T47D (cell line): Measurements from ENCODE around the gene PTPRCAP.
"Not testable (repeated sequence)": the region's sequence is repeated elsewhere in the genome, so short reads cannot be mapped to it uniquely, and the experiment has no call there.

Experiments
- DNase-seq, 2 experiments: peaks; one replicate each; pipeline versions ENCODE4 v3.0.0 to v3.0.0-alpha.2; 2011 to 2012; ENCODE audit warnings: low read depth in 1 of 2, low spot score in 1 of 2
- JUND ChIP-seq: IDR thresholded peaks from 2 replicates; pipeline ENCODE4 v1.6.1; 2012; ENCODE audit warnings: low read depth
- in situ Hi-C: cut with HindIII; loops from 2 replicates; pipeline ENCODE4 v1.10.0; 2016; ENCODE audit warnings: low sequenced_read_pairs, low pct_unique_long_range_greater_than_20kb

Gene PTPRCAP

GRCh38 chr11:67437082-67437808 lies at the start of gene PTPRCAP:
Gene PTPRCAP (minus strand): TSS chr11:67437682. CDS start chr11:67437619, 63 bp downstream.
- in situ Hi-C loops, result no loop called here
- no peak for TF ChIP-seq JUND
- DNase-seq, result no peak

- in situ Hi-C loops, result no loop called here
- DNase-seq, result no peak
- no peak for TF ChIP-seq JUND
These were observed 49.2 kb upstream of the PTPRCAP start for GRCh38 chr11:67486481-67487195.

GRCh38 chr11:67485873-67486361 lies 48.4 kb upstream of the PTPRCAP start:
- DNase-seq, in situ Hi-C loops: not testable (repeated sequence)

GRCh38 chr11:67484847-67485311 lies 47.4 kb upstream of the PTPRCAP start:
- DNase-seq, result no peak
- in situ Hi-C loops, result no loop called here
- no peak for TF ChIP-seq JUND

- no peak for DNase-seq
- in situ Hi-C loops, result no loop called here
- no peak for TF ChIP-seq JUND
These were observed 46.6 kb upstream of the PTPRCAP start for GRCh38 chr11:67483831-67484665.

GRCh38 chr11:67482827-67483798 lies 45.6 kb upstream of the PTPRCAP start, which contains the start of gene AIP:
Gene AIP (plus strand): TSS chr11:67483026. CDS start chr11:67483159, 133 bp downstream.
- peak; percentile 99 to 100 for DNase-seq
- no peak for TF ChIP-seq JUND
- in situ Hi-C loops, result no loop called here

- no peak for TF ChIP-seq JUND
- in situ Hi-C loops, result no loop called here
- no peak for DNase-seq
These were observed 44.9 kb upstream of the PTPRCAP start for GRCh38 chr11:67482275-67482826.

GRCh38 chr11:67477344-67478050 lies 40.0 kb upstream of the PTPRCAP start:
- in situ Hi-C loops, DNase-seq: not testable (repeated sequence)

- in situ Hi-C loops, result not testable (repeated sequence)
These were observed 39.2 kb upstream of the PTPRCAP start for GRCh38 chr11:67476692-67477091.

GRCh38 chr11:67472882-67473281 lies 35.4 kb upstream of the PTPRCAP start:
- TF ChIP-seq JUND, result no peak
- DNase-seq, result no peak
- in situ Hi-C loops, result no loop called here

More at GRCh38 chr11:67476692-67477091, 39.2 kb upstream of the PTPRCAP start:
- DNase-seq, result not testable (repeated sequence)
